Glutamatergic neuron (in vitro differentiated cells): ENCODE results near the gene SUCLG2. TPM values are rescaled to one million over a fixed set of nuclear protein-coding genes. Genes with fewer than 3 reads are reported as not detected.

ENCODE experiments used
- DNase-seq: peaks from one replicate; pipeline ENCODE4 v3.0.0; 2022
- H3K27ac Mint-ChIP-seq: one replicate; pipeline ENCODE4 v1.8.0; 2020; ENCODE audit warnings: mild to moderate bottlenecking, mixed read lengths, inconsistent platforms; ENCODE audit not compliant: unreplicated experiment
- H3K27me3 Mint-ChIP-seq: one replicate; pipeline ENCODE4 v1.8.0; 2020; ENCODE audit warnings: mild to moderate bottlenecking, moderate library complexity, mixed read lengths, inconsistent platforms; ENCODE audit not compliant: unreplicated experiment
- H3K36me3 Mint-ChIP-seq: one replicate; pipeline ENCODE4 v1.8.0; 2020; ENCODE audit warnings: mild to moderate bottlenecking, mixed read lengths, inconsistent platforms; ENCODE audit not compliant: unreplicated experiment
- H3K4me1 Mint-ChIP-seq: one replicate; pipeline ENCODE4 v1.8.0; 2020; ENCODE audit warnings: mild to moderate bottlenecking, low read depth, mixed read lengths, inconsistent platforms; ENCODE audit not compliant: unreplicated experiment
- H3K4me3 Mint-ChIP-seq: one replicate; pipeline ENCODE4 v1.8.0; 2020; ENCODE audit warnings: mild to moderate bottlenecking, mixed read lengths, inconsistent platforms; ENCODE audit not compliant: unreplicated experiment
- H3K9me3 Mint-ChIP-seq: one replicate; pipeline ENCODE4 v1.8.0; 2020; ENCODE audit warnings: mild to moderate bottlenecking, moderate library complexity, mixed read lengths, inconsistent platforms; ENCODE audit not compliant: unreplicated experiment
- CTCF ChIP-seq: fragments of 200-600 bp; sonication (generic); IDR thresholded peaks from one replicate; pipeline ENCODE4 v1.5.0; 2021; ENCODE audit not compliant: partially characterized antibody, unreplicated experiment
- total RNA-seq: library from RNA; stranded (reverse); fragmentation: NEBNext Ultra II Directional; extraction: Animal tissue kit (Norgen Biotek cat#: 25700); gene quantifications from one replicate; pipeline ENCODE4 v1.2.1, GENCODE V29; 2021; ENCODE audit not compliant: unreplicated experiment

Gene SUCLG2
- total RNA-seq, 1 donor from 2014 or later: 4.3 TPM

GRCh38 chr3:67630666-67631362, 23.6 kb downstream of the SUCLG2 start:
- Mint-ChIP-seq H3K9me3 (no peaks in the 10 kb centered on the region), H3K27me3 (no peaks in the 10 kb centered on the region), H3K27ac (no peak overlapping the region), H3K4me1 (peaks cover 6% of the 10 kb centered on the region), H3K36me3 (no peaks in the 10 kb centered on the region), H3K4me3 (no peak overlapping the region)
- TF ChIP-seq CTCF: no peak
- DNase-seq: no peak

DNA sequence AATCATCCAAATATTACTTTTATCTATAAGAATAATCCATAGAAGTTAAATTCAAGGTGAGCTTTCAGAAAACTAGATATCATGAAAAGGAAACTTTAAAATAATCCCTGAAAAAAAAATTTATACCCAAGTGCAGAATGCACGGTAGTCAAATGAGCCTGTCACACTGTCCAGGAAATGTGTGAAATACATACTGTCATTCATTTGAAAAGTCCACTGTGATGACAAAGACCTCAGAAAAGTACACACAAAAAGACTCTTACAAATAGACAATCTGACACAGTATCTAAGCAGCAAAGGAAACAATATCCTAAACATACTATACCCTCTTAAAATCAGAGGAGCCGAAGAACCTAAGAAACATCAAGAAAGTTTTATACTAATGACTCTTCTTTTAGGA, 29.7 kb downstream of the SUCLG2 start:
- Mint-ChIP-seq H3K4me1 (peaks cover 2% of the 10 kb centered on the region), H3K27ac (no peak overlapping the region), H3K27me3 (no peaks in the 10 kb centered on the region), H3K4me3 (no peak overlapping the region), H3K36me3 (no peaks in the 10 kb centered on the region), H3K9me3 (peaks cover 1% of the 10 kb centered on the region)
- no peak for DNase-seq
- no peak for TF ChIP-seq CTCF

DNA sequence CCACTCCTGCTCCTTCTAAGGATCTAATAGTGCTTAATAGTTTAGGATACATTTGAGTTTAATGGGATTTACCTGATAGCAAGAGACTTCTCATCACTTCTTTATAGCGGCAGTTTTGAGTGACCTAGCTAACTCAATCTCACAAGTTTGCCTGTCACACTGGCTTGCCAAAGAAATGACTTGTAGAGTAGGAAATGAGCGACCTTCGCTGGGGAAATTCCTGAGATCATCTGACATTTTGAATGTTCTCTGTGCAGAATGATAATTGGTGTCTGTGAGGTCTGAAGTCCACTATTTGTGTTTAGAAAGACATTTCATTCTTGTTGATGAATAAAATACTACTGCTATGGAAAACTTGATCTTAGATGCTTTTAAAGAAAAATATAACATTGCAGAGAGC, 30.3 kb downstream of the SUCLG2 start:
- Mint-ChIP-seq H3K27ac (no peak overlapping the region), H3K9me3 (peaks cover 1% of the 10 kb centered on the region), H3K36me3 (no peaks in the 10 kb centered on the region), H3K4me3 (no peak overlapping the region), H3K27me3 (no peaks in the 10 kb centered on the region), H3K4me1 (peaks cover 2% of the 10 kb centered on the region)
- no peak for DNase-seq
- no peak for TF ChIP-seq CTCF

- Mint-ChIP-seq H3K27ac (no peak overlapping the region), H3K36me3 (no peaks in the 10 kb centered on the region), H3K4me1 (peaks cover 2% of the 10 kb centered on the region), H3K27me3 (no peaks in the 10 kb centered on the region), H3K4me3 (no peak overlapping the region), H3K9me3 (peaks cover 1% of the 10 kb centered on the region)
- DNase-seq: no peak
- TF ChIP-seq CTCF: no peak
These were observed 31.8 kb downstream of the SUCLG2 start for GRCh38 chr3:67622652-67623051.

DNA sequence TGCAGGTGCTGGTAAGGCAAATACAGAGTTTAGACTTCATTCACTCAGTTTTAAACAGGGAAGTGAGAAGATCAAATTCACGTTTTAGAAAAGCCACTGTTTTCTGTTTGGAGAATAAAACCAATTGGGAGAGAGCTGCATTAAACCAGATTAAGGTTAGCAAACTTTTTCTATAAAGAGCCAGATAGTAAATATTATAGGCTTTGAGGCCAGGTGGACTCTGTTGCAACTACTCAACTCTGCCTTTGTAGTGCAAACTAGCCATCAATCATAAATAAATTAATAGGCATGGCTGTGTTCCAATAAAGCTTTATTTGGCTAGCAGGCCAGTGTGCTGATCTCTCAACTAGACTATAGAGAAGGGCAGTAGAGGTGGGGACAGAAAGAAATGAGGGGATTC, 33.5 kb downstream of the SUCLG2 start:
- Mint-ChIP-seq H3K9me3 (peaks cover 1% of the 10 kb centered on the region), H3K4me3 (no peak overlapping the region), H3K36me3 (no peaks in the 10 kb centered on the region), H3K27me3 (no peaks in the 10 kb centered on the region), H3K4me1 (no peaks in the 10 kb centered on the region), H3K27ac (no peak overlapping the region)
- no peak for DNase-seq
- TF ChIP-seq CTCF: no peak
